OCI-LY3 (cell line): ENCODE results near the gene PIK3R5.

Experiments
- H2AFZ ChIP-seq: fragments of 200-600, 300-600 bp; shearing (Covaris generic); 2 replicates; pipeline ENCODE4 v1.6.0; 2014; ENCODE audit warnings: antibody characterized with exemption, low read depth, low read length
- H3K27ac ChIP-seq: fragments of 200-600, 300-600 bp; sonication (generic); 2 replicates; pipeline ENCODE4 v1.5.1; 2014; ENCODE audit warnings: mild to moderate bottlenecking, low read length, moderate library complexity, mixed read lengths
- H3K27me3 ChIP-seq: fragments of 200-600, 300-600 bp; sonication (generic); 2 replicates; pipeline ENCODE4 v1.6.1; 2014; ENCODE audit warnings: low read depth, low read length, mixed read lengths
- H3K36me3 ChIP-seq: fragments of 200-600, 300-600 bp; sonication (generic); replicated peaks from 2 replicates; pipeline ENCODE3; 2014; ENCODE audit warnings: low read depth, low read length, mixed read lengths
- H3K4me1 ChIP-seq: fragments of 300-600, 200-600 bp; sonication (generic); 2 replicates; pipeline ENCODE4 v1.6.1; 2014; ENCODE audit warnings: low read length, mixed read lengths
- H3K4me2 ChIP-seq: fragments of 200-600, 300-600 bp; sonication (generic); 2 replicates; pipeline ENCODE4 v1.6.1; 2014; ENCODE audit warnings: low read length, mixed read lengths
- H3K4me3 ChIP-seq: fragments of 300-600, 200-600 bp; sonication (generic); 2 replicates; pipeline ENCODE4 v1.5.1; 2014; ENCODE audit warnings: antibody characterized with exemption, mild to moderate bottlenecking, low read length, moderate library complexity
- H3K79me2 ChIP-seq: fragments of 300-600, 200-600 bp; shearing (Covaris generic); 2 replicates; pipeline ENCODE4 v1.6.1; 2014; ENCODE audit warnings: mild to moderate bottlenecking, low read length, mixed read lengths
- H3K9ac ChIP-seq: fragments of 300-600, 200-600 bp; shearing (Covaris generic); 2 replicates; pipeline ENCODE4 v1.6.0; 2014; ENCODE audit warnings: mild to moderate bottlenecking, low read length, moderate library complexity
- H3K9me3 ChIP-seq: fragments of 200-600, 300-600 bp; shearing (Covaris generic); 2 replicates; pipeline ENCODE4 v1.6.1; 2014; ENCODE audit warnings: low read length, mixed read lengths; ENCODE audit not compliant: insufficient read depth
- H4K20me1 ChIP-seq: fragments of 200-600, 300-600 bp; sonication (generic); 2 replicates; pipeline ENCODE4 v1.6.1; 2016; ENCODE audit warnings: low read length, mixed read lengths; ENCODE audit not compliant: insufficient read depth
- CTCF ChIP-seq: fragments of 200-600, 300-600 bp; sonication (generic); IDR thresholded peaks from 2 replicates; pipeline ENCODE4 v1.5.1; 2014; ENCODE audit warnings: antibody characterized with exemption, low read length, low read depth
- EZH2phosphoT487 ChIP-seq: fragments of 200-600 bp; shearing (Covaris generic); IDR thresholded peaks from 2 replicates; pipeline ENCODE4 v1.6.1; 2018; ENCODE audit warnings: antibody characterized with exemption, mixed run types, low read depth

PIK3R5 gene

GRCh38 chr17:8960325-8961140, 5.0 kb downstream of the PIK3R5 start:
- H3K9ac ChIP-seq, result no peak overlapping the region
- no peak overlapping the region for H3K4me2 ChIP-seq
- H4K20me1 ChIP-seq, result no peaks in the 10 kb centered on the region
- no peak overlapping the region for H3K27ac ChIP-seq
- H3K4me1 ChIP-seq, result peaks cover 38% of the 10 kb centered on the region
- no peak for TF ChIP-seq CTCF
- no peak for TF ChIP-seq EZH2phosphoT487
- H3K9me3 ChIP-seq, result no peaks in the 10 kb centered on the region
- no peak overlapping the region for H3K4me3 ChIP-seq
- peaks cover 9% of the 10 kb centered on the region for H3K36me3 ChIP-seq
- H2AFZ ChIP-seq, result no peak overlapping the region
- H3K27me3 ChIP-seq, result no peaks in the 10 kb centered on the region
- H3K79me2 ChIP-seq, result peaks cover 19% of the 10 kb centered on the region

GRCh38 chr17:8959312-8959918, 6.1 kb downstream of the PIK3R5 start:
- Histone ChIP-seq H3K4me2 (no peak overlapping the region), H3K9me3 (no peaks in the 10 kb centered on the region), H2AFZ (no peak overlapping the region), H3K4me3 (no peak overlapping the region), H3K4me1 (peaks cover 41% of the 10 kb centered on the region), H4K20me1 (no peaks in the 10 kb centered on the region), H3K9ac (no peak overlapping the region), H3K36me3 (peaks cover 9% of the 10 kb centered on the region), H3K27me3 (no peaks in the 10 kb centered on the region), H3K79me2 (peaks cover 10% of the 10 kb centered on the region), H3K27ac (no peak overlapping the region)
- TF ChIP-seq CTCF (no peak), EZH2phosphoT487 (no peak)

- Histone ChIP-seq H2AFZ (no peak overlapping the region), H3K4me2 (no peak overlapping the region), H3K9ac (no peak overlapping the region), H3K79me2 (peaks cover 13% of the 10 kb centered on the region), H3K27me3 (no peaks in the 10 kb centered on the region), H3K36me3 (peaks cover 9% of the 10 kb centered on the region), H3K4me1 (peaks cover 54% of the 10 kb centered on the region), H4K20me1 (no peaks in the 10 kb centered on the region), H3K27ac (no peak overlapping the region), H3K4me3 (no peak overlapping the region), H3K9me3 (no peaks in the 10 kb centered on the region)
- no peak for TF ChIP-seq EZH2phosphoT487
- no peak for TF ChIP-seq CTCF
These were observed 7.8 kb downstream of the PIK3R5 start for GRCh38 chr17:8957721-8958120.

- Histone ChIP-seq H4K20me1 (no peaks in the 10 kb centered on the region), H3K27me3 (no peaks in the 10 kb centered on the region), H3K9me3 (0 out of 2 replicates have a peak, but pooled peaks cover 3% of the 10 kb centered on the region), H3K79me2 (peaks cover 9% of the 10 kb centered on the region), H3K9ac (peak overlapping the region; percentile 56; the same call in 1 of the 2 replicates), H3K27ac (peak overlapping the region; percentile 82), H3K4me1 (peaks cover 54% of the 10 kb centered on the region), H3K4me3 (peak overlapping the region; percentile 63), H3K36me3 (peaks cover 20% of the 10 kb centered on the region), H3K4me2 (peak overlapping the region; percentile 88), H2AFZ (no peak overlapping the region)
- TF ChIP-seq CTCF (no peak), EZH2phosphoT487 (no peak)
These were observed 9.0 kb downstream of the PIK3R5 start for GRCh38 chr17:8956465-8956902.
